ENCODE results near the gene LGALS7. TPM values are rescaled to one million over a fixed set of nuclear protein-coding genes. Genes with fewer than 3 reads are reported as not detected.
A peak's percentile ranks its signal among the peaks of the same experiment; 100 is the strongest.

Gene LGALS7
- total and polyA plus RNA-seq, 2 of the 13 experiments (the other 11 are each of a cell fraction or from before 2014, with no cell fraction given): 0.73 TPM; not detected in 1

DNA sequence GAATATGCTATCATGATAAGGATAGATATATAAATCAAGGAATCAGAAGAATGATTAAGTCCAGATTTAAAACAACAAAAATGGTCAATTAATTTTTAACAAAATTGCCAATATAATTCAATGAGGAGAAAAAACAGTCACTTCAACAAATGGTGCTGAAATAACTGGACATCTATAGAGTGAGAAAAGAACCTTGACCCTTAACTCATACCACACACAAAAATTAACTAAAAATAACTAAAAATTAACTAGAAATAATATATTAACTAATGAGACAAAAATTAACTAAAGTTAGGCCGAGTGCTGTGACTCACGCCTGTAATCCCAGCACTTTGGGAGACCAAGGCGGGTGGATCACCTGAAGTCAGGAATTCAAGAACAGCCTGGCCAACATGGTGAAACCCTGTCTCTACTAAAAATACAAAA is 9.5 kb downstream of the LGALS7 start (continued):
- TF ChIP-seq, protein P1, sequence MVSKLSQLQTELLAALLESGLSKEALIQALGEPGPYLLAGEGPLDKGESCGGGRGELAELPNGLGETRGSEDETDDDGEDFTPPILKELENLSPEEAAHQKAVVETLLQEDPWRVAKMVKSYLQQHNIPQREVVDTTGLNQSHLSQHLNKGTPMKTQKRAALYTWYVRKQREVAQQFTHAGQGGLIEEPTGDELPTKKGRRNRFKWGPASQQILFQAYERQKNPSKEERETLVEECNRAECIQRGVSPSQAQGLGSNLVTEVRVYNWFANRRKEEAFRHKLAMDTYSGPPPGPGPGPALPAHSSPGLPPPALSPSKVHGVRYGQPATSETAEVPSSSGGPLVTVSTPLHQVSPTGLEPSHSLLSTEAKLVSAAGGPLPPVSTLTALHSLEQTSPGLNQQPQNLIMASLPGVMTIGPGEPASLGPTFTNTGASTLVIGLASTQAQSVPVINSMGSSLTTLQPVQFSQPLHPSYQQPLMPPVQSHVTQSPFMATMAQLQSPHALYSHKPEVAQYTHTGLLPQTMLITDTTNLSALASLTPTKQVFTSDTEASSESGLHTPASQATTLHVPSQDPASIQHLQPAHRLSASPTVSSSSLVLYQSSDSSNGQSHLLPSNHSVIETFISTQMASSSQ (IDR thresholded peaks at IDR 0.05; ENCODE audit: low read depth): peak; percentile 85
- TF ChIP-seq, protein P1 (CRISPR knock-in tag; IDR thresholded peaks at IDR 0.05; ENCODE audit: borderline replicate concordance): peak; percentile 76; the same call in 1 of the 2 replicates
- TF ChIP-seq ZNF326 (CRISPR knock-in tag; IDR thresholded peaks at IDR 0.05; ENCODE audit: borderline replicate concordance) (no peak), TBX3 (IDR thresholded peaks at IDR 0.05; ENCODE audit: borderline replicate concordance) (peak; percentile 87), MIER3 (CRISPR knock-in tag; IDR thresholded peaks at IDR 0.05; ENCODE audit: borderline replicate concordance) (peak; percentile 7; the same call in 1 of the 2 replicates), KDM1A (CRISPR knock-in tag; IDR thresholded peaks at IDR 0.05) (no peak), TCF7 (IDR thresholded peaks at IDR 0.05; ENCODE audit: low read depth) (no peak), ZNF570 (CRISPR knock-in tag; IDR thresholded peaks at IDR 0.05; ENCODE audit: borderline replicate concordance) (no peak), NCOA2 (CRISPR knock-in tag; IDR thresholded peaks at IDR 0.05) (0 out of 2 replicates have a peak, but pooled peaks have one; percentile 6), ELF1 (CRISPR knock-in tag; IDR thresholded peaks at IDR 0.05) (no peak), DR1 (CRISPR knock-in tag; IDR thresholded peaks at IDR 0.05) (no peak), NCOR1 (IDR thresholded peaks at IDR 0.05; ENCODE audit: borderline replicate concordance, low read length) (peak; percentile 42; the same call in 1 of the 2 replicates), ZNF776 (CRISPR knock-in tag; IDR thresholded peaks at IDR 0.05) (no peak), SAFB2 (CRISPR knock-in tag; IDR thresholded peaks at IDR 0.05; ENCODE audit: borderline replicate concordance, low read depth) (no peak), NRL (CRISPR knock-in tag; IDR thresholded peaks at IDR 0.05; ENCODE audit: borderline replicate concordance) (no peak), NR2C2 (CRISPR knock-in tag; IDR thresholded peaks at IDR 0.05; ENCODE audit: borderline replicate concordance) (no peak), MXD4 (CRISPR knock-in tag; IDR thresholded peaks at IDR 0.05) (no peak)
- TF ChIP-seq, protein P2, sequence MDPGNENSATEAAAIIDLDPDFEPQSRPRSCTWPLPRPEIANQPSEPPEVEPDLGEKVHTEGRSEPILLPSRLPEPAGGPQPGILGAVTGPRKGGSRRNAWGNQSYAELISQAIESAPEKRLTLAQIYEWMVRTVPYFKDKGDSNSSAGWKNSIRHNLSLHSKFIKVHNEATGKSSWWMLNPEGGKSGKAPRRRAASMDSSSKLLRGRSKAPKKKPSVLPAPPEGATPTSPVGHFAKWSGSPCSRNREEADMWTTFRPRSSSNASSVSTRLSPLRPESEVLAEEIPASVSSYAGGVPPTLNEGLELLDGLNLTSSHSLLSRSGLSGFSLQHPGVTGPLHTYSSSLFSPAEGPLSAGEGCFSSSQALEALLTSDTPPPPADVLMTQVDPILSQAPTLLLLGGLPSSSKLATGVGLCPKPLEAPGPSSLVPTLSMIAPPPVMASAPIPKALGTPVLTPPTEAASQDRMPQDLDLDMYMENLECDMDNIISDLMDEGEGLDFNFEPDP (CRISPR knock-in tag; conservative IDR thresholded peaks at IDR 0.05): no peak
- TF ChIP-seq, protein P3, sequence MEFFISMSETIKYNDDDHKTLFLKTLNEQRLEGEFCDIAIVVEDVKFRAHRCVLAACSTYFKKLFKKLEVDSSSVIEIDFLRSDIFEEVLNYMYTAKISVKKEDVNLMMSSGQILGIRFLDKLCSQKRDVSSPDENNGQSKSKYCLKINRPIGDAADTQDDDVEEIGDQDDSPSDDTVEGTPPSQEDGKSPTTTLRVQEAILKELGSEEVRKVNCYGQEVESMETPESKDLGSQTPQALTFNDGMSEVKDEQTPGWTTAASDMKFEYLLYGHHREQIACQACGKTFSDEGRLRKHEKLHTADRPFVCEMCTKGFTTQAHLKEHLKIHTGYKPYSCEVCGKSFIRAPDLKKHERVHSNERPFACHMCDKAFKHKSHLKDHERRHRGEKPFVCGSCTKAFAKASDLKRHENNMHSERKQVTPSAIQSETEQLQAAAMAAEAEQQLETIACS (CRISPR knock-in tag; IDR thresholded peaks at IDR 0.05): no peak
- TF ChIP-seq, protein P4, sequence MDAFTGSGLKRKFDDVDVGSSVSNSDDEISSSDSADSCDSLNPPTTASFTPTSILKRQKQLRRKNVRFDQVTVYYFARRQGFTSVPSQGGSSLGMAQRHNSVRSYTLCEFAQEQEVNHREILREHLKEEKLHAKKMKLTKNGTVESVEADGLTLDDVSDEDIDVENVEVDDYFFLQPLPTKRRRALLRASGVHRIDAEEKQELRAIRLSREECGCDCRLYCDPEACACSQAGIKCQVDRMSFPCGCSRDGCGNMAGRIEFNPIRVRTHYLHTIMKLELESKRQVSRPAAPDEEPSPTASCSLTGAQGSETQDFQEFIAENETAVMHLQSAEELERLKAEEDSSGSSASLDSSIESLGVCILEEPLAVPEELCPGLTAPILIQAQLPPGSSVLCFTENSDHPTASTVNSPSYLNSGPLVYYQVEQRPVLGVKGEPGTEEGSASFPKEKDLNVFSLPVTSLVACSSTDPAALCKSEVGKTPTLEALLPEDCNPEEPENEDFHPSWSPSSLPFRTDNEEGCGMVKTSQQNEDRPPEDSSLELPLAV (CRISPR knock-in tag; conservative IDR thresholded peaks at IDR 0.05; ENCODE audit: low read depth): no peak
- TF ChIP-seq, protein P5, sequence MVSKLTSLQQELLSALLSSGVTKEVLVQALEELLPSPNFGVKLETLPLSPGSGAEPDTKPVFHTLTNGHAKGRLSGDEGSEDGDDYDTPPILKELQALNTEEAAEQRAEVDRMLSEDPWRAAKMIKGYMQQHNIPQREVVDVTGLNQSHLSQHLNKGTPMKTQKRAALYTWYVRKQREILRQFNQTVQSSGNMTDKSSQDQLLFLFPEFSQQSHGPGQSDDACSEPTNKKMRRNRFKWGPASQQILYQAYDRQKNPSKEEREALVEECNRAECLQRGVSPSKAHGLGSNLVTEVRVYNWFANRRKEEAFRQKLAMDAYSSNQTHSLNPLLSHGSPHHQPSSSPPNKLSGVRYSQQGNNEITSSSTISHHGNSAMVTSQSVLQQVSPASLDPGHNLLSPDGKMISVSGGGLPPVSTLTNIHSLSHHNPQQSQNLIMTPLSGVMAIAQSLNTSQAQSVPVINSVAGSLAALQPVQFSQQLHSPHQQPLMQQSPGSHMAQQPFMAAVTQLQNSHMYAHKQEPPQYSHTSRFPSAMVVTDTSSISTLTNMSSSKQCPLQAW (CRISPR knock-in tag; IDR thresholded peaks at IDR 0.05): 0 out of 2 replicates have a peak, but pooled peaks have one; percentile 19

Data from HepG2 (cell line).